ENCODE results near the gene TENT4A.
A peak's percentile ranks its signal among the peaks of the same experiment; 100 is the strongest.

The TENT4A gene

DNA sequence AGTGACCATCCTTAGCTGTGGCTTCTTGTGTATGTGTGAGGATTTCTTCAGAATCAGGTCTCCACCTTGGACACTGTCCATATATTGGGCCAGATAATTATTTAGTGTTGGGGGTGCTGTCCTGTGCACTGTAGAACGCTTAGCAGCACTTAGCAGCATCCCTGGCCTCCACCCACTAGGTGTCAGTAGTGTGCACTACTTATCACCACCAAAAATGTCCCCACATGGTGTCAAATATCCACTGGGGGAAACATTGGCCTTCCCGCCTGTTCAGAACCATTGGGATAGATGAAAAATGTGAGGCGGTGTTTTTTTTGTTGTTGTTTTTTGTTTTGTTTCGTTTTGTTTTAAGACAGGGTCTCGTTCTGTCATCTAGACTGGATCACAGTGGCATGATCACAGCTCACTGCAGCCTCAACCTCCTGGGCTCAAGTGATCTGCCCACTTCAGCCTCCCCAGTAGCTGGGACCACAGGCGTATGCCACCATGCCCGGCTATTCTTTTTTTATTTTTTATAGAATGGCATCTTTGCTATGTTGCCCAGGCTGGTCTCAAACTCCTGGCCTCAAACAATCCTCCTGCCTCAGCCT lies 67.7 kb downstream of the TENT4A start:
- DNase-seq: peak; percentile 68

- DNase-seq: no peak
Observed at GRCh38 chr5:6781716-6782115, 68.5 kb downstream of the TENT4A start.

DNA sequence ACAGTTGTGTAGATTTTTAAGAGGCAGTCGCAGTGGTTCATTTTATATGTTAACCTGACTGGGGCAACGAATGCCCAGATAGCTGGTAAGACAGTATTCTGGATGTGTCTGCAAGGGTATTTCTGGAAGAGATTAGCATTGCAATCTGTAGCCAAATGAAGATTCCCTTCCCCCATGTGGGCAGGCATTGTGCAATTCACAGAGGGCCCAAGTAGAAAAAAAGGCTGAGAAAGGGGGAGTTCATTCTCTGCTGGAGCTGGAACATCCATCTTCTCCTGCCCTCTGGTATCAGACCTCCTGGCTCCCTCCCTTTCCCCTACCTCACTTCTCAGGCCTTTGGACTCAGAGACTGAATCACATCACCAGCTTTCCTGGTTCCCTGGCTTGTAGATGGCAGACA lies 70.6 kb downstream of the TENT4A start:
- DNase-seq: peak; percentile 49

DNA sequence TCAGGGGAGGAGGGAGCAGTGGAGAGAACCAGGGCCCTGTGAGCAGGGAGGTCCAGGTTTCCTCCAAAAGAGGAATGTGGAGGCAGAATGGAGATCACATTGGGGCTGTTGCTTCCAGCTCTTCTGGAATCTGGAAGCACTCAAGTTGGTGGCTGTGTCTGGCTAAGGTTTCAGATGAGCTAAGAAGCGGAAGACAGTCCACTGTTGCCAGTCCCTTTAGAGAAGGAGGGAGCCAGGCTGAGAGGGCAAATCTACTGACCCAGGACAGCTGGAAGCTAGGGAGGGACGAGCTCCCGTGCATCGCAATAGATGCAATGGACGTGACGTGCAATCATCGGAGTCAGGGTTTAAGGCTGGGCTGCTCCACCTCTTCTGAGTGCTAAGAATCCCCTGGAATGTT lies 71.2 kb downstream of the TENT4A start:
- DNase-seq: no peak

DNA sequence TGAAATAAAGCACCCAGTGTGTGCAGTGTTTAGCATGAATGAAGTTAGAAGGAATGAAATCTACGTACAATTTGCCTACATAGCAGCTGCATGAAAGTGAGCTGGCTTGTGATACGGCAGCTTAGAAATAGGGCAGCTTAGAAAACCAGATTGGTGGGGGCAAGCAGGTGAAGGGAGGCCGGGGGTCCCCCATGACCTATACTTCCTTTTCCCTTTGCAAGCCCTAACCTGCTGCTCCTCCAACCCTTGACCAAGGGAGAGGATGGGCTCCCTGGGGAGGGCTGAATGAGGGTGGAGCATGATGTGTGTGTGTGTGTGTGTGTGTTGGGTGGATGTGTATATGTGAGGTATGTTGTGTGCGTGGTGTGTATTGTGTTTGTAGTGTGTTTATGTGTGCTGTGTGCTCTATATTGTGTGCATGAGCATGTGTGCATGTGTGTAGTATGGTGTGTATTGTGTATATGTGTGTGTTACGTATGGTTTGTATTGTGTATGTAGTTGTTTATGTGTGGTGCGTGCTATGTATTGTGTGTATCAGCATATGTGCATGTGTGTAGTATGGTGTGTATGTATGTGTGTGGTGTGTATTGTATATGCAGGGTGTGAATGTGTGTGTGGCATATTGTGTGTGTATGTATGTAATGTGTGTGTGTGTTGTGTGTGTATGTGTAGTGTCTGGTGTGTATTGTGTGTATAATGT lies 72.1 kb downstream of the TENT4A start:
- no peak for DNase-seq

- DNase-seq: no peak
Observed at GRCh38 chr5:6785861-6786180, 72.6 kb downstream of the TENT4A start.

DNA sequence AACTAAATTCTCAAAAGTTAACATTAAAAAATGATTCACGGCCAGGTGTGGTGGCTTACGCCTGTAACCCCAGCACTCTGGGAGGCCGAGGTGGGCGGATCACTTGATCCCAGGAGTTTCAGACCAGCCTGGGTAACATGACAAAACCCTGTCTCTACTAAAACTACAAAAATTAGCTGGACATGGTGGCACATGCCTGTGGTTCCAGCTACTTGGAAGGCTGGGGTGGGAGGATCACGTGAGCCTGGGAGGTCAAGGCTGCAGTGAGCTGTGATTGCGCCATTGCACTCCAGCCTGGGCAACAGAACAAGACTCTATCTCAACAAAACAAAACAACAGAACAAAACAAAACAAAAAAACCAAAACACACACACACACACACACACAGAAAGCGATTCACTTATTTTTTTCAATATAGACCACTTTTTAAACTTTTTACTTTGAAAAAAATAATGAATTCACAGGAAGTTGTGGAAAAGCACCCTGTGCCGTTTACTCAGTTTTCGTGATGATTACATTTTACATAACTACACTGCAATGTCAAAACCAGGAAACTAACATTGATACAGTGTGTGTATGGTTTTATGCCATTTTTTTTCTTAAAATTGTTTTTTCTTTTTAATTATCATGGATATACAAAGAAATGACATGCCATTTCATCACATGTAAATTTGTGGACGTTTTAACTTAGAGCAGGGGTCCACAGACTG lies 73.7 kb downstream of the TENT4A start:
- no peak for DNase-seq

DNA sequence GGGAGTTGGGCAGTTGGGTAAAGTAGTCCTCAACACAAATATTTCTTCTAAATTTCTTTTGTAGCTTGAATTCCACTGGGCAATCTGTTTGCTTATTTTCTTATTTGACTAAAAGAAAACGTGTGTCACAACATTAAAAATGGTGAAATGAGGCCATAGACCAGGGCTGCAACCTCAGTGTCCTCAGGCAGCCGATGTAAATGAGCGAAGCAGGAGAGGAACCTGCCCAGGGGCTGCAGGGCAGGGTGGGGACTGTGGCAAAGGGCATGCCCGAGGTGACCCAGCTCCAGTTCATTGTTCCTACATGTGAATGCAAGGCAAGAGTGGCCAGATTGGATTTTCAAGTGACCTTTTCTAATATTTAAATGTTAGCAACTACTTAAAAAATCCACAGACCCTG lies 74.7 kb downstream of the TENT4A start:
- no peak for DNase-seq

DNA sequence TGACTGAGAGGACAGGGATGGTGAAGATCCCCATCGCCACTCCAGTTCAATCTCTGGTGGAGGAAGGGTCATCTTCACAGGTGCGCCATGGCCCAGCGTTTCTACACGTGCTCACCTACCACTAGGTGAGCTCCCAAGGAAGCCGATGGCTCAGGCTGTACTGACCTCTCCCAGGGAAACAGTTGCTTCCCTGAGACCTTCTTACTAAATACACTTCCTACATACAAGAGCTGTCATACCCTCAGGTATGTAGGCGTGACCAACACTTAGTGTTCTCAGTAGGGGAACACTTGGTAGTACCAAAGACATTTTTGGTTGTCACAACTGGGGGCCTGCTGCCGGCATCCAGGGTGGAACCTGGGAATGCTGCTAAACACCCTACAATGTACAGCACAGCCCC lies 75.2 kb downstream of the TENT4A start:
- no peak for DNase-seq

DNA sequence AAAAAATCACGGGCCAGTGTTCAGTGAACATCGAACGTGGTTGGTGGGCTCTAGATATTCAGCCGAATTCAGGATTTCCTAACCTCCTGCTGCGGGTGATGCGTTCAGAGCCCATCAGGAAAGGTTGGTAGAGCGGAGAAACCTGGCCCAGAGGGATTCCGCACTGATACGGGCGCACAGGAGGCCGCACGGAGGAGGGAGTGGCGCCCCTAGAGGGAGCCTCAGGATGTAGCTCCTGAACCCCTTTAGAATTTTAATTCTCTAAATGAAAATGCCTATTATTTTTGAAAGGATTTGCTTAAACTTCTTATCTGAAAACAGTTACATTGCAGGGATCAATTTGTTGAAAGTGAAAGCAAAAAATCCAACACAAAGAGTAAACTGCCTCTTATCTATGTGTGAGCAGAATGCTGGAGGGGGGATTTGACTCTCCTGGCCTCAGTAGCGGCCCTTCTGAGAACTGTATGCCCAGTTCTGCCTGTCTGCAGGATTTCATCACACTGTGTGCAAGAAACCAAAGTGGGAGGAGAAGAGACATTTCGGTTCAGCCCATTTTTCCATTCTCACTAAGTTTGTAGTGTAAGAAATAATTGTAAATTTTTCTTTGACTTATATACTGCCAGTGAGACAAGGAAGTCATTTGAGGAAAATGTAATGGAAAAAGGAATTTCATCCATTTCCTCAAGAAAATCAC lies 75.9 kb downstream of the TENT4A start:
- peak; percentile 85 for DNase-seq

DNA sequence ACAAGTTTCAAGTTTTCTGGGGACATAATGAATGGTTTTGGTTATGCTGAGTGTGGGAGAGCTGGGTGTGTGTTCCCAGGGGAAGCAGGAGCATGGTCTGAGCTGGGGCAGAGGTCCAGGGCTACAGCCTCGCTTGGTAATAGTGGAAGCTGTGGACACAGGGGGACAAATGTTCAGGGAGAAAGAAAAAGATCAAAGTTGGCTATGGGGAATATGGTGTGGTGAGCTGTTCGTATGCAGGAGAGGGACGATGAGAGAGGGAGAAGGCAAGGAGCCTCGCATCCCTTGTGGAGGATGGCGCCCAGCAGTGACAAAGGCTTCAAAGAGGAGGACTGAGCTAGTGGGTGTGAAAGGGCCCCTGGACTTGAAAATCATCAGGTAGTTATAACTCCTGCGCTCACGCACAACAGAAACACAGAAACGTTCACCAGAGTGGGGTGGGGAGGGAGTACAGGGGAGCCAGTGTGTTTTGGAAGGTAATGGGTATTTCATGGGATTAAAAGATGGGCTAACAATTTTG lies 77.2 kb downstream of the TENT4A start:
- DNase-seq: no peak

DNA sequence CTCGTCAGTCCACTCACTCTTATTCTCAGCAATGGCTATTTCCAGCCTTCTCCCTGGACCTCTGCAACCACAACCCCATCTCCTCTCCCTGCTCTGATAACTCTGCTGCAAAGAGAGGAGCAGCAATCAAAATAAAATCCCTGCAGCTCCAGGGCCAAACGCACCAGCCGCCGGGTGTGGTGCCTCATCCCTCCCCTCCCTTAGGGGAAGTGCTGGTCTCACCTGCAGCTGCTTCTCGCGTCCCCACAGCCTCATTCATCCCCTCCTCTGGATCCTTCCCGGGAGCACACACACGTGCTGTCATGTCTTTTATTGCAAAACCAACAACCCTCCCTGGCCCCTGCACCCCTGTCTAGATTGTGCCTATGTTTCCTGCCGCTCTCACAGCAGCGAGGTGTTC lies 77.8 kb downstream of the TENT4A start:
- DNase-seq: no peak

DNA sequence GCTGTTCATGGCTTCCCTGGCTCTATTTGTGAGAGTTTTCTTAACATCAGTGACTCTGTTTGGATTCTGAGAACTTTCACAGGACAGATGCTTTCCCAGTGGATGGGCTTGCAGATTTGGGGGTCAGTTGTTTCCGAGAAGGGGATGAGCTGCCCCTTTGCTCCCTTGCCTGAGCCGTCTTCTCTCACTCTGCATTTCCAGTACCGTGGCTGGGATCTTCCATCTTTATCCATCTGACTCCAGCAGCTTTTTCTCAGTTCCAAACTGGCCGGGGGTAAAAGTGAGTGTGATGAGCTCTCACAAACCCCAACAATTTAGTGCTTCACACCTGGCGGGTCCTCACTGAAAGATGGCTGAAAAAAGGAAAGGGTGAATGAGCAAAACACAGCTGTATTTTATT lies 79.1 kb downstream of the TENT4A start:
- DNase-seq: no peak

GRCh38 chr5:6792911-6793471 lies 79.8 kb downstream of the TENT4A start:
- DNase-seq: no peak

GRCh38 chr5:6801236-6801635 lies 88.0 kb downstream of the TENT4A start:
- no peak for DNase-seq

- no peak for DNase-seq
Observed at GRCh38 chr5:6803981-6804550, 90.8 kb downstream of the TENT4A start.

GRCh38 chr5:6804766-6805501 lies 91.7 kb downstream of the TENT4A start:
- no peak for DNase-seq

GRCh38 chr5:6805841-6806240 lies 92.6 kb downstream of the TENT4A start:
- no peak for DNase-seq
